ENCODE results near the gene CENPS. TPM values are rescaled to one million over a fixed set of nuclear protein-coding genes. Genes with fewer than 3 reads are reported as not detected.
A peak's percentile ranks its signal among the peaks of the same experiment; 100 is the strongest.

CENPS gene
- polyA plus RNA-seq, 4 donors: 11.3 to 28.3 (median 26.6) TPM

GRCh38 chr1:10389271-10389973 lies 40.8 kb upstream of the CENPS start:
- H3K4me1 ChIP-seq (ENCODE audit: control insufficient read depth in 3 of 3, insufficient read depth in 2 of 3, low read depth in 1 of 3, low read length in 2 of 3): peaks cover 3 to 25% (median 8%) of the 10 kb centered on the region in 3 donors
- peaks cover 0 to 5% of the 10 kb centered on the region in 2 donors for H3K9me3 ChIP-seq (ENCODE audit: control insufficient read depth in 2 of 2, insufficient read depth in 1 of 2, low read depth in 1 of 2, low read length in 1 of 2)
- WGBS, 3 donors: 85 to 89% (median 88%) methylated on average over 6 of the region's 6 CpGs
- no peaks in the 10 kb centered on the region for H3K27me3 ChIP-seq (ENCODE audit: control insufficient read depth in 3 of 3, insufficient read depth in 3 of 3, low read length in 3 of 3)
- H3K36me3 ChIP-seq (ENCODE audit: control insufficient read depth in 3 of 3, insufficient read depth in 2 of 3, low read depth in 1 of 3, low read length in 3 of 3): peaks cover 0 to 6% (median 0%) of the 10 kb centered on the region in 3 donors
- no peak overlapping the region for H3K27ac ChIP-seq (ENCODE audit: low read depth in 1 of 3, low read length in 2 of 3)
- no peak for DNase-seq
- no peak overlapping the region for H3K4me3 ChIP-seq (ENCODE audit: low read depth in 1 of 3, low read length in 3 of 3)
- no peak for FAIRE-seq

GRCh38 chr1:10396870-10397269 lies 33.4 kb upstream of the CENPS start:
- DNase-seq (no peak), FAIRE-seq (no peak)
- 87 to 89% (median 88%) methylated on average over 3 of the region's 3 CpGs for WGBS, 3 donors
- H3K27ac ChIP-seq (ENCODE audit: low read depth in 1 of 3, low read length in 2 of 3): no peak overlapping the region
- no peak overlapping the region for H3K4me3 ChIP-seq (ENCODE audit: low read depth in 1 of 3, low read length in 3 of 3)
- H3K27me3 ChIP-seq (ENCODE audit: control insufficient read depth in 3 of 3, insufficient read depth in 3 of 3, low read length in 3 of 3): no peaks in the 10 kb centered on the region
- peaks cover 0 to 5% of the 10 kb centered on the region in 2 donors for H3K9me3 ChIP-seq (ENCODE audit: control insufficient read depth in 2 of 2, insufficient read depth in 1 of 2, low read depth in 1 of 2, low read length in 1 of 2)
- H3K4me1 ChIP-seq (ENCODE audit: control insufficient read depth in 3 of 3, insufficient read depth in 2 of 3, low read depth in 1 of 3, low read length in 2 of 3): peaks cover 0 to 7% (median 6%) of the 10 kb centered on the region in 3 donors
- H3K36me3 ChIP-seq (ENCODE audit: control insufficient read depth in 3 of 3, insufficient read depth in 2 of 3, low read depth in 1 of 3, low read length in 3 of 3): peaks cover 0 to 7% (median 0%) of the 10 kb centered on the region in 3 donors

GRCh38 chr1:10398278-10398733 lies 31.9 kb upstream of the CENPS start:
- peaks cover 0 to 5% of the 10 kb centered on the region in 2 donors for H3K9me3 ChIP-seq (ENCODE audit: control insufficient read depth in 2 of 2, insufficient read depth in 1 of 2, low read depth in 1 of 2, low read length in 1 of 2)
- peak overlapping the region in 2 of 3 donors; percentile 24 to 68 for H3K27ac ChIP-seq (ENCODE audit: low read depth in 1 of 3, low read length in 2 of 3)
- H3K4me3 ChIP-seq (ENCODE audit: low read depth in 1 of 3, low read length in 3 of 3): peak overlapping the region; percentile 43 to 81 (median 66)
- H3K36me3 ChIP-seq (ENCODE audit: control insufficient read depth in 3 of 3, insufficient read depth in 2 of 3, low read depth in 1 of 3, low read length in 3 of 3): peaks cover 0 to 18% (median 2%) of the 10 kb centered on the region in 3 donors
- WGBS, 3 donors: 0 to 1% (median 1%) methylated on average over 29 to 34 of the region's 34 CpGs
- peaks cover 0 to 7% (median 6%) of the 10 kb centered on the region in 3 donors for H3K4me1 ChIP-seq (ENCODE audit: control insufficient read depth in 3 of 3, insufficient read depth in 2 of 3, low read depth in 1 of 3, low read length in 2 of 3)
- FAIRE-seq (no peak), DNase-seq (no peak)
- no peaks in the 10 kb centered on the region for H3K27me3 ChIP-seq (ENCODE audit: control insufficient read depth in 3 of 3, insufficient read depth in 3 of 3, low read length in 3 of 3)

- whole genome bisulfite sequencing, 3 donors: 0% methylated on average over 56 to 76 of the region's 76 CpGs
- H3K27me3 ChIP-seq (ENCODE audit: control insufficient read depth in 3 of 3, insufficient read depth in 3 of 3, low read length in 3 of 3): no peaks in the 10 kb centered on the region
- H3K4me3 ChIP-seq (ENCODE audit: low read depth in 1 of 3, low read length in 3 of 3): peak within 1 kb of the TSS; percentile 63 to 81 (median 66)
- H3K9me3 ChIP-seq (ENCODE audit: control insufficient read depth in 2 of 2, insufficient read depth in 1 of 2, low read depth in 1 of 2, low read length in 1 of 2): peaks cover 0 to 3% of the 10 kb centered on the region in 2 donors
- H3K27ac ChIP-seq (ENCODE audit: low read depth in 1 of 3, low read length in 2 of 3): peak within 1 kb of the TSS; percentile 86 to 98 (median 93)
- H3K36me3 ChIP-seq (ENCODE audit: control insufficient read depth in 3 of 3, insufficient read depth in 2 of 3, low read depth in 1 of 3, low read length in 3 of 3): peaks cover 0 to 19% (median 3%) of the 10 kb centered on the region in 3 donors
- FAIRE-seq (no peak), DNase-seq (peak; percentile 98 to 99)
- peaks cover 0 to 7% (median 6%) of the 10 kb centered on the region in 3 donors for H3K4me1 ChIP-seq (ENCODE audit: control insufficient read depth in 3 of 3, insufficient read depth in 2 of 3, low read depth in 1 of 3, low read length in 2 of 3)
Measured at GRCh38 chr1:10398734-10399443, 31.3 kb upstream of the CENPS start, which contains the start of gene PGD. Gene PGD, plus strand, starts transcription at chr1:10399064. Its CDS starts 54 bp downstream, at chr1:10399118.

GRCh38 chr1:10399444-10399941 lies 30.7 kb upstream of the CENPS start:
- H3K4me3 ChIP-seq (ENCODE audit: low read depth in 1 of 3, low read length in 3 of 3): peak overlapping the region; percentile 61 to 81 (median 63)
- peak overlapping the region in 2 of 3 donors; percentile 3 to 98 for H3K27ac ChIP-seq (ENCODE audit: low read depth in 1 of 3, low read length in 2 of 3)
- no peaks in the 10 kb centered on the region for H3K27me3 ChIP-seq (ENCODE audit: control insufficient read depth in 3 of 3, insufficient read depth in 3 of 3, low read length in 3 of 3)
- no peak for FAIRE-seq
- 1 to 2% (median 1%) methylated on average over 42 of the region's 42 CpGs for WGBS, 3 donors
- peaks cover 0 to 25% (median 8%) of the 10 kb centered on the region in 3 donors for H3K36me3 ChIP-seq (ENCODE audit: control insufficient read depth in 3 of 3, insufficient read depth in 2 of 3, low read depth in 1 of 3, low read length in 3 of 3)
- peak in 1 of 2 donors; percentile 13 for DNase-seq
- no peaks in the 10 kb centered on the region for H3K9me3 ChIP-seq (ENCODE audit: control insufficient read depth in 2 of 2, insufficient read depth in 1 of 2, low read depth in 1 of 2, low read length in 1 of 2)
- H3K4me1 ChIP-seq (ENCODE audit: control insufficient read depth in 3 of 3, insufficient read depth in 2 of 3, low read depth in 1 of 3, low read length in 2 of 3): peaks cover 0 to 7% (median 6%) of the 10 kb centered on the region in 3 donors

DNA sequence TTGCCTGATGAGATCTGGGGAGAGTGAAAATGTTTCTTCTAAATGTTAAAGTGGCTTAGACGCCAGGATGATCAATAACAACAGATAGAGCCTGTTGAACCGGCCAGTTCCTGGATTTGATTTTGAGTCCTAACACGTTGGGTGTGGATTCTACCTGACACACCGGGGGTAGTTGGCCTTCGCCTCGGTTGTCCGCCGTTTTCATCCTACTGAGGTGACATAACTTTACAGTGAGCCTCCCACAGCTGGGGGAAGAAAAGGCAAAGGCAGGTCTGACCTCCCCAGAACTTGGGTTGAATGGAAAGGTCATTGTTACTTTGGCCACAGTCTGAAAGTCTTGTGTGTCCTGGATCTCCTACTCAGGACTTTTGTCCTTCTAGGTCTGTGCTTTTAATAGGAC lies 30.2 kb upstream of the CENPS start:
- no peak for FAIRE-seq
- 28 to 51% (median 49%) methylated on average over 8 of the region's 8 CpGs for WGBS, 3 donors
- H3K27ac ChIP-seq (ENCODE audit: low read depth in 1 of 3, low read length in 2 of 3): peak overlapping the region in 1 of 3 donors; percentile 98
- H3K4me3 ChIP-seq (ENCODE audit: low read depth in 1 of 3, low read length in 3 of 3): peak overlapping the region; percentile 61 to 81 (median 63)
- H3K27me3 ChIP-seq (ENCODE audit: control insufficient read depth in 3 of 3, insufficient read depth in 3 of 3, low read length in 3 of 3): no peaks in the 10 kb centered on the region
- DNase-seq: peak in 1 of 2 donors; percentile 13
- peaks cover 3 to 30% (median 11%) of the 10 kb centered on the region in 3 donors for H3K36me3 ChIP-seq (ENCODE audit: control insufficient read depth in 3 of 3, insufficient read depth in 2 of 3, low read depth in 1 of 3, low read length in 3 of 3)
- H3K9me3 ChIP-seq (ENCODE audit: control insufficient read depth in 2 of 2, insufficient read depth in 1 of 2, low read depth in 1 of 2, low read length in 1 of 2): no peaks in the 10 kb centered on the region
- H3K4me1 ChIP-seq (ENCODE audit: control insufficient read depth in 3 of 3, insufficient read depth in 2 of 3, low read depth in 1 of 3, low read length in 2 of 3): peaks cover 0 to 7% (median 6%) of the 10 kb centered on the region in 3 donors

GRCh38 chr1:10401281-10401680 lies 29.0 kb upstream of the CENPS start:
- peaks cover 8 to 43% (median 11%) of the 10 kb centered on the region in 3 donors for H3K36me3 ChIP-seq (ENCODE audit: control insufficient read depth in 3 of 3, insufficient read depth in 2 of 3, low read depth in 1 of 3, low read length in 3 of 3)
- 75 to 88% (median 83%) methylated on average over 1 of the region's 1 CpG for WGBS, 3 donors
- no peaks in the 10 kb centered on the region for H3K9me3 ChIP-seq (ENCODE audit: control insufficient read depth in 2 of 2, insufficient read depth in 1 of 2, low read depth in 1 of 2, low read length in 1 of 2)
- no peak overlapping the region for H3K27ac ChIP-seq (ENCODE audit: low read depth in 1 of 3, low read length in 2 of 3)
- no peaks in the 10 kb centered on the region for H3K27me3 ChIP-seq (ENCODE audit: control insufficient read depth in 3 of 3, insufficient read depth in 3 of 3, low read length in 3 of 3)
- no peak overlapping the region for H3K4me3 ChIP-seq (ENCODE audit: low read depth in 1 of 3, low read length in 3 of 3)
- no peak for FAIRE-seq
- H3K4me1 ChIP-seq (ENCODE audit: control insufficient read depth in 3 of 3, insufficient read depth in 2 of 3, low read depth in 1 of 3, low read length in 2 of 3): peaks cover 0 to 7% (median 6%) of the 10 kb centered on the region in 3 donors
- DNase-seq: no peak

DNA sequence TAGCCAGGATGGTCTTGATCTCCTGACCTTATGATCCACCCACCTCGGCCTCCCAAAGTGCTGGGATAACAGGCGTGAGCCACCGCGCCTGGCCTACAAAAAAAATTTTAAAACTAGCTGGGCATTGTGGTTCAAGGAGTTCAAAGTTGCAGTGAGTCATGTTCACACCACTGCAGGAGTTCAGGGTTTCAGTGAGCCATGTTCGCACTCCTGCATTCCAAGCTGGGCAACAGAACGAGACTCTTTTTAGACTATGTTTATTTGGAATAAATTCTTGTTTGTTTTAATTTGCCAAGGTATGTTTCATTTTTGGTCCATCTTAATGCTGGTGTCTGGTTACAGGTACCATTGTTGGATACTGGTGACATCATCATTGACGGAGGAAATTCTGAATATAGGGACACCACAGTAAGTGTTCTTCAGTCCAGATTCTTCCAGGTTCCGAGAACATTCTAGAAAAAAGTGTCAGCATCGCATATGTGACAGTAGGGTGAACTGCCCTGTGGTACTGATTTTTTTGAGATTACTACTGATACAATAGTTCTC lies 27.4 kb upstream of the CENPS start:
- WGBS, 3 donors: 94 to 99% (median 95%) methylated on average over 9 of the region's 9 CpGs
- no peak for FAIRE-seq
- DNase-seq: no peak
- Histone ChIP-seq H3K36me3 (ENCODE audit: control insufficient read depth in 3 of 3, insufficient read depth in 2 of 3, low read depth in 1 of 3, low read length in 3 of 3) (peaks cover 8 to 57% (median 18%) of the 10 kb centered on the region in 3 donors), H3K4me3 (ENCODE audit: low read depth in 1 of 3, low read length in 3 of 3) (no peak overlapping the region), H3K27ac (ENCODE audit: low read depth in 1 of 3, low read length in 2 of 3) (no peak overlapping the region), H3K9me3 (ENCODE audit: control insufficient read depth in 2 of 2, insufficient read depth in 1 of 2, low read depth in 1 of 2, low read length in 1 of 2) (no peaks in the 10 kb centered on the region), H3K27me3 (ENCODE audit: control insufficient read depth in 3 of 3, insufficient read depth in 3 of 3, low read length in 3 of 3) (no peaks in the 10 kb centered on the region), H3K4me1 (ENCODE audit: control insufficient read depth in 3 of 3, insufficient read depth in 2 of 3, low read depth in 1 of 3, low read length in 2 of 3) (peaks cover 0 to 7% (median 6%) of the 10 kb centered on the region in 3 donors)

All from small intestine (tissue), 7 donors.